PC-9 (cell line): Measurements from ENCODE around the gene PFDN6. TPM values are rescaled to one million over a fixed set of nuclear protein-coding genes. Genes with fewer than 3 reads are reported as not detected.

Experiments
- BruUV-seq: library from RNA; stranded (reverse); fragments of 400-500 nt; replicated peaks from 2 replicates; lab custom pipeline; 2021; lab: Mats Ljungman, UMichigan
- CTCF ChIA-PET: fragments of 300-600 bp; sonication (Branson Sonifier 250); formaldehyde crosslinking; loops from one replicate; lab custom pipeline; 2022; ENCODE audit warnings: antibody characterized with exemption; lab: Charles Lee
- POLR2A ChIA-PET: fragments of 300-600 bp; sonication (Branson Sonifier 250); formaldehyde crosslinking; loops from one replicate; lab custom pipeline; 2022; ENCODE audit warnings: antibody characterized with exemption; ENCODE audit not compliant: unreplicated experiment; lab: Charles Lee
- DNase-seq, 2 experiments: peaks; one replicate each; pipeline versions ENCODE4 v3.0.0 to v3.0.0-alpha.2; 2015 to 2022; ENCODE audit warnings: mixed read lengths in 1 of 2
- H2AFZ ChIP-seq: fragments of 200-600 bp; sonication (generic); 2 replicates; pipeline ENCODE4 v1.8.1; 2017; ENCODE audit warnings: antibody characterized with exemption
- H3F3A ChIP-seq: fragments of 200-600 bp; sonication (generic); 2 replicates; pipeline ENCODE4 v1.8.1; 2017; ENCODE audit warnings: antibody characterized with exemption, mild to moderate bottlenecking, low read depth; ENCODE audit not compliant: insufficient read depth
- H3K27ac ChIP-seq: fragments of 200-600 bp; sonication (generic); 2 replicates; pipeline ENCODE4 v1.6.1; 2016; ENCODE audit warnings: mixed run types
- H3K27me3 ChIP-seq: fragments of 200-600 bp; sonication (generic); 2 replicates; pipeline ENCODE4 v1.6.1; 2016; ENCODE audit warnings: low read depth, mixed run types; ENCODE audit not compliant: insufficient read depth
- H3K36me3 ChIP-seq: fragments of 200-600 bp; sonication (generic); 2 replicates; pipeline ENCODE4 v1.6.1; 2016; ENCODE audit warnings: low read depth, mixed run types
- H3K4me1 ChIP-seq: fragments of 200-600 bp; sonication (generic); replicated peaks from 2 replicates; pipeline ENCODE4 v1.6.1; 2016; ENCODE audit warnings: mixed run types; ENCODE audit not compliant: insufficient read depth
- H3K4me2 ChIP-seq: fragments of 200-600 bp; sonication (generic); 2 replicates; pipeline ENCODE4 v1.6.1; 2017; ENCODE audit warnings: mixed run types
- H3K4me3 ChIP-seq: fragments of 200-600 bp; sonication (generic); 2 replicates; pipeline ENCODE4 v1.6.1; 2016; ENCODE audit warnings: mixed run types
- H3K79me2 ChIP-seq: fragments of 200-600 bp; sonication (generic); 2 replicates; pipeline ENCODE4 v1.6.1; 2017; ENCODE audit warnings: low read depth, mixed run types
- H3K9me2 ChIP-seq: fragments of 200-600 bp; sonication (generic); 2 replicates; pipeline ENCODE4 v1.8.1; 2017; ENCODE audit warnings: mild to moderate bottlenecking; ENCODE audit not compliant: insufficient read depth
- H3K9me3 ChIP-seq: fragments of 200-600 bp; sonication (generic); 2 replicates; pipeline ENCODE4 v1.8.1; 2016; ENCODE audit warnings: low read depth; ENCODE audit not compliant: insufficient read depth
- H4K20me1 ChIP-seq: fragments of 200-600 bp; sonication (generic); 2 replicates; pipeline ENCODE4 v1.8.1; 2017; ENCODE audit not compliant: insufficient read depth
- CTCF ChIP-seq: fragments of 200-600 bp; sonication (generic); conservative IDR thresholded peaks from 2 replicates; pipeline ENCODE4 v1.6.1; 2017; ENCODE audit warnings: mixed run types, antibody characterized with exemption, mild to moderate bottlenecking, moderate library complexity
- EZH2 ChIP-seq: fragments of 200-600 bp; sonication (generic); IDR thresholded peaks from 2 replicates; pipeline ENCODE4 v1.8.0; 2017; ENCODE audit warnings: antibody characterized with exemption, low read depth
- intact Hi-C: fragments of 100-400 bp; cut with micrococcal nuclease; formaldehyde crosslinking; loops from one replicate; pipeline ENCODE4 v1.10.0; 2022; ENCODE audit not compliant: unreplicated experiment
- total RNA-seq: library from RNA; stranded (reverse); gene quantifications from 2 replicates; pipeline ENCODE4 v1.2.3, GENCODE V29; 2021

PFDN6 gene
- total RNA-seq, 1 experiment from 2014 or later, result 57.2 TPM

DNA sequence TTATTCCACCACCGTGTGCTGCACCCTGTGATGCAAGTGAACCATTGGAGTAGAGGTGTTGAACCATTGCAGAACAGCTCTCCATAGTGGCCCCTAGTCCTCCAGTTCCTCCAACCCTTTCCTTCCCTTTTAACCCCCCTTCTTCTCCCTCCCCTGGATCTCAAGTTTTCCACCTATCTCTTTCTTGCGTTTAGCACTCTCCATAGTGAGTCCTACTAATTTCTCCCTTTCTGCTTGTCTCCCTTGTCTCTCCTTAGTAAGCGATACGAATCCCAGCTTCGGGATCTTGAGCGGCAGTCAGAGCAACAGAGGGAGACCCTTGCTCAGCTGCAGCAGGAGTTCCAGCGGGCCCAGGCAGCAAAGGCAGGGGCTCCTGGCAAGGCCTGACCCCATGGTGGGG, 1.1 kb downstream of the PFDN6 start:
- Histone ChIP-seq H3K4me1 (peaks cover 12% of the 10 kb centered on the region), H3K36me3 (peaks cover 17% of the 10 kb centered on the region), H3K79me2 (peaks cover 51% of the 10 kb centered on the region), H3F3A (peaks cover 29% of the 10 kb centered on the region), H3K4me2 (peak overlapping the region; percentile 91), H3K27ac (no peak overlapping the region), H3K27me3 (no peaks in the 10 kb centered on the region), H3K9me3 (no peaks in the 10 kb centered on the region), H2AFZ (no peak overlapping the region), H3K9me2 (no peaks in the 10 kb centered on the region), H3K4me3 (peak overlapping the region; percentile 93), H4K20me1 (no peaks in the 10 kb centered on the region; the same call in 1 of the 2 replicates)
- ChIA-PET POLR2A (interaction anchor here (0.6 kb wide), 1 partner anchor 33 kb away, joined by 3 read pairs; no protein-coding TSS in a partner anchor), CTCF (no interaction called here)
- peak in 1 of 2 experiments; percentile 3 for DNase-seq
- intact Hi-C loops, result no loop called here
- TF ChIP-seq CTCF (no peak), EZH2 (no peak)
- no TSS peak for BruUV-seq

DNA sequence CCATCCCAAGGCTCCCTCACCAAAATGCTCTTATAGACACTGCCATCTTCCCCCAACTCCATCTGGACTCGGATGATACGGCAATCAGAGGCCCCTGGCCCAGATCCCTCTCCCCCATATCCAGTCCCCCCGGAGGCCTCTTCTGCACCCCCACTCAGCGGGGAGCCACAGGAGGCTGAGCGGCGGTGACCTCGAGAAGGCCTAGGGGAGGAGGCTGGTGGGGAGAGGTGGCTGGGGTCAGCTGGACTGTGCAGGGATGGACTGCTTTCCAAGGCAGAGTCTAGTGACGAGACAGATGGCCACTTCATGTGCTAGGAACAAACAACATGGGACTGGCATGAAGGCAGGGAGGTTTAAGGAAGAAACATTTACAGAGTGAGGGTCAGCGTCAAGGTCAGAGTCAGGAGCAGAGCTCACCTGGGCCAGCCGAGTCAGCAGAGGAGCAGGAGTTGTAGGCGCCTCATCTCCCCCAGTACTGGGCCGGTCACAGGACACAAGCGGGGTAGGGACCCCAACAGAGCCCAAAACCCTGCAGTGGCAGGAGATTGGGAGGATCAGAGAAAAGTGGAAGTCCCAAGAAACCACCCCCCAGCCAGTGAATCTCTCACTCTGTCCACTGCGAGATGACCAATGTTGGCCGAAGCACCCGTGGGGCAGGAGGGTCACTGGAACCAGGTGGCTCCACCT, 3.7 kb downstream of the PFDN6 start:
- DNase-seq, result peak in 1 of 2 experiments; percentile 0
- intact Hi-C loops, result no loop called here
- H3K4me1 ChIP-seq, result peaks cover 13% of the 10 kb centered on the region
- no peaks in the 10 kb centered on the region for H3K9me3 ChIP-seq
- CTCF ChIA-PET, result no interaction called here
- no peaks in the 10 kb centered on the region; the same call in 1 of the 2 replicates for H4K20me1 ChIP-seq
- no peaks in the 10 kb centered on the region for H3K27me3 ChIP-seq
- no peak for TF ChIP-seq CTCF
- TF ChIP-seq EZH2, result no peak
- no peak overlapping the region for H2AFZ ChIP-seq
- H3K36me3 ChIP-seq, result peaks cover 5% of the 10 kb centered on the region; the same call in 1 of the 2 replicates
- H3K79me2 ChIP-seq, result peaks cover 54% of the 10 kb centered on the region
- no TSS peak for BruUV-seq
- no peak overlapping the region for H3K27ac ChIP-seq
- H3K9me2 ChIP-seq, result no peaks in the 10 kb centered on the region
- POLR2A ChIA-PET, result no interaction called here
- no peak overlapping the region for H3K4me2 ChIP-seq
- peaks cover 20% of the 10 kb centered on the region for H3F3A ChIP-seq
- no peak overlapping the region for H3K4me3 ChIP-seq

GRCh38 chr6:33294086-33294823, 4.9 kb downstream of the PFDN6 start:
- no TSS peak for BruUV-seq
- H3F3A ChIP-seq, result peaks cover 20% of the 10 kb centered on the region
- CTCF ChIA-PET, result interaction anchor here (0.6 kb wide), 1 partner anchor 31 kb away, joined by 3 read pairs; no protein-coding TSS in a partner anchor
- H3K36me3 ChIP-seq, result peaks cover 5% of the 10 kb centered on the region; the same call in 1 of the 2 replicates
- H3K79me2 ChIP-seq, result peaks cover 47% of the 10 kb centered on the region
- DNase-seq, result peak in 1 of 2 experiments; percentile 25
- no peak overlapping the region for H3K4me3 ChIP-seq
- TF ChIP-seq CTCF (no peak), EZH2 (no peak)
- H3K27ac ChIP-seq, result no peak overlapping the region
- intact Hi-C loops, result no loop called here
- no peaks in the 10 kb centered on the region for H3K9me3 ChIP-seq
- no peak overlapping the region for H2AFZ ChIP-seq
- no peaks in the 10 kb centered on the region for H3K9me2 ChIP-seq
- H3K27me3 ChIP-seq, result no peaks in the 10 kb centered on the region
- H3K4me1 ChIP-seq, result peaks cover 12% of the 10 kb centered on the region
- POLR2A ChIA-PET, result no interaction called here
- no peak overlapping the region for H3K4me2 ChIP-seq
- no peaks in the 10 kb centered on the region; the same call in 1 of the 2 replicates for H4K20me1 ChIP-seq
